ENCODE measurements around the gene GPC6. TPM values are rescaled to one million over a fixed set of nuclear protein-coding genes. Genes with fewer than 3 reads are reported as not detected.

The GPC6 gene
- total RNA-seq, 1 donor from 2014 or later: 63.0 TPM

- Mint-ChIP-seq H3K36me3 (ENCODE audit: low read depth, unreplicated experiment) (peaks cover 3% of the 10 kb centered on the region), H3K4me1 (ENCODE audit: low read depth, unreplicated experiment) (peaks cover 15% of the 10 kb centered on the region), H3K27me3 (ENCODE audit: low read depth, unreplicated experiment) (no peaks in the 10 kb centered on the region), H3K9me3 (ENCODE audit: unreplicated experiment) (no peaks in the 10 kb centered on the region), H3K4me3 (ENCODE audit: unreplicated experiment) (no peak overlapping the region), H3K27ac (ENCODE audit: unreplicated experiment) (no peak overlapping the region)
- Histone ChIP-seq H3K4me3 (ENCODE audit: insufficient read depth, low read depth, low read length) (no peak overlapping the region), H3K36me3 (ENCODE audit: insufficient read depth, low read length) (no peaks in the 10 kb centered on the region), H3K9ac (ENCODE audit: low read length) (no peak overlapping the region), H3K79me2 (ENCODE audit: insufficient read depth, low read length) (peaks cover 16% of the 10 kb centered on the region), H4K20me1 (ENCODE audit: insufficient read depth, low read length) (peaks cover 39% of the 10 kb centered on the region), H3K27me3 (ENCODE audit: insufficient read depth, low read length) (no peaks in the 10 kb centered on the region), H3K9me3 (ENCODE audit: insufficient read depth, low read depth, low read length) (no peaks in the 10 kb centered on the region), H3K4me2 (ENCODE audit: low read length) (no peak overlapping the region), H3K4me1 (ENCODE audit: insufficient read depth, low read length) (no peaks in the 10 kb centered on the region), H2AFZ (ENCODE audit: low read depth, low read length) (no peak overlapping the region), H3K27ac (ENCODE audit: low read depth, low read length) (no peak overlapping the region)
- TF ChIP-seq CTCF (IDR thresholded peaks at IDR 0.05; ENCODE audit: insufficient read depth, low read depth, low read length): no peak
- no peak for TF ChIP-seq EZH2 (IDR thresholded peaks at IDR 0.05; ENCODE audit: insufficient read depth, low read length)
- FAIRE-seq: no peak
- DNase-seq (ENCODE audit: low read depth): no peak
Measured at GRCh38 chr13:93343097-93343496, 116.5 kb downstream of the GPC6 start.

GRCh38 chr13:93344048-93344705 is 117.6 kb downstream of the GPC6 start:
- DNase-seq (ENCODE audit: low read depth) (no peak), FAIRE-seq (no peak)
- no peak overlapping the region for H3K27ac ChIP-seq (ENCODE audit: low read depth, low read length)
- H3K27me3 ChIP-seq (ENCODE audit: insufficient read depth, low read length): no peaks in the 10 kb centered on the region
- Mint-ChIP-seq H3K27ac (ENCODE audit: unreplicated experiment) (no peak overlapping the region), H3K27me3 (ENCODE audit: low read depth, unreplicated experiment) (no peaks in the 10 kb centered on the region), H3K4me1 (ENCODE audit: low read depth, unreplicated experiment) (peaks cover 11% of the 10 kb centered on the region), H3K4me3 (ENCODE audit: unreplicated experiment) (no peak overlapping the region), H3K36me3 (ENCODE audit: low read depth, unreplicated experiment) (peaks cover 4% of the 10 kb centered on the region), H3K9me3 (ENCODE audit: unreplicated experiment) (peaks cover 6% of the 10 kb centered on the region)
- no peaks in the 10 kb centered on the region for H3K9me3 ChIP-seq (ENCODE audit: insufficient read depth, low read depth, low read length)
- TF ChIP-seq EZH2 (IDR thresholded peaks at IDR 0.05; ENCODE audit: insufficient read depth, low read length) (no peak), CTCF (IDR thresholded peaks at IDR 0.05; ENCODE audit: insufficient read depth, low read depth, low read length) (no peak)
- H3K9ac ChIP-seq (ENCODE audit: low read length): no peak overlapping the region
- no peak overlapping the region for H3K4me2 ChIP-seq (ENCODE audit: low read length)
- H3K79me2 ChIP-seq (ENCODE audit: insufficient read depth, low read length): peaks cover 16% of the 10 kb centered on the region
- no peak overlapping the region for H3K4me3 ChIP-seq (ENCODE audit: insufficient read depth, low read depth, low read length)
- no peaks in the 10 kb centered on the region for H3K36me3 ChIP-seq (ENCODE audit: insufficient read depth, low read length)
- H4K20me1 ChIP-seq (ENCODE audit: insufficient read depth, low read length): peaks cover 30% of the 10 kb centered on the region
- no peaks in the 10 kb centered on the region for H3K4me1 ChIP-seq (ENCODE audit: insufficient read depth, low read length)
- no peak overlapping the region for H2AFZ ChIP-seq (ENCODE audit: low read depth, low read length)

GRCh38 chr13:93345024-93345423 is 118.4 kb downstream of the GPC6 start:
- H3K27ac ChIP-seq (ENCODE audit: low read depth, low read length): no peak overlapping the region
- H3K4me2 ChIP-seq (ENCODE audit: low read length): no peak overlapping the region
- no peak overlapping the region for H3K4me3 ChIP-seq (ENCODE audit: insufficient read depth, low read depth, low read length)
- Mint-ChIP-seq H3K4me3 (ENCODE audit: unreplicated experiment) (no peak overlapping the region), H3K4me1 (ENCODE audit: low read depth, unreplicated experiment) (peaks cover 8% of the 10 kb centered on the region), H3K27ac (ENCODE audit: unreplicated experiment) (no peak overlapping the region), H3K27me3 (ENCODE audit: low read depth, unreplicated experiment) (no peaks in the 10 kb centered on the region), H3K36me3 (ENCODE audit: low read depth, unreplicated experiment) (peaks cover 4% of the 10 kb centered on the region), H3K9me3 (ENCODE audit: unreplicated experiment) (peaks cover 6% of the 10 kb centered on the region)
- H3K9me3 ChIP-seq (ENCODE audit: insufficient read depth, low read depth, low read length): no peaks in the 10 kb centered on the region
- DNase-seq (ENCODE audit: low read depth) (no peak), FAIRE-seq (no peak)
- no peaks in the 10 kb centered on the region for H3K4me1 ChIP-seq (ENCODE audit: insufficient read depth, low read length)
- H3K27me3 ChIP-seq (ENCODE audit: insufficient read depth, low read length): no peaks in the 10 kb centered on the region
- no peaks in the 10 kb centered on the region for H3K36me3 ChIP-seq (ENCODE audit: insufficient read depth, low read length)
- peaks cover 25% of the 10 kb centered on the region for H4K20me1 ChIP-seq (ENCODE audit: insufficient read depth, low read length)
- TF ChIP-seq EZH2 (IDR thresholded peaks at IDR 0.05; ENCODE audit: insufficient read depth, low read length) (no peak), CTCF (IDR thresholded peaks at IDR 0.05; ENCODE audit: insufficient read depth, low read depth, low read length) (no peak)
- H3K9ac ChIP-seq (ENCODE audit: low read length): no peak overlapping the region
- peaks cover 16% of the 10 kb centered on the region for H3K79me2 ChIP-seq (ENCODE audit: insufficient read depth, low read length)
- H2AFZ ChIP-seq (ENCODE audit: low read depth, low read length): no peak overlapping the region

Data from astrocyte (in vitro differentiated cells and primary cell).